VCaP (cell line): ENCODE data around the gene BCL7C.

ENCODE experiments used
- H3K27ac ChIP-seq: fragments of 450-650 bp; 2 replicates; pipeline ENCODE4 v1.5.1; 2017
- TF ChIP-seq, protein P1 (sequence below): fragments of 450-650 bp; conservative IDR thresholded peaks from 2 replicates; pipeline ENCODE4 v1.5.1; 2017; ENCODE audit warnings: mild to moderate bottlenecking, moderate library complexity

BCL7C gene

DNA sequence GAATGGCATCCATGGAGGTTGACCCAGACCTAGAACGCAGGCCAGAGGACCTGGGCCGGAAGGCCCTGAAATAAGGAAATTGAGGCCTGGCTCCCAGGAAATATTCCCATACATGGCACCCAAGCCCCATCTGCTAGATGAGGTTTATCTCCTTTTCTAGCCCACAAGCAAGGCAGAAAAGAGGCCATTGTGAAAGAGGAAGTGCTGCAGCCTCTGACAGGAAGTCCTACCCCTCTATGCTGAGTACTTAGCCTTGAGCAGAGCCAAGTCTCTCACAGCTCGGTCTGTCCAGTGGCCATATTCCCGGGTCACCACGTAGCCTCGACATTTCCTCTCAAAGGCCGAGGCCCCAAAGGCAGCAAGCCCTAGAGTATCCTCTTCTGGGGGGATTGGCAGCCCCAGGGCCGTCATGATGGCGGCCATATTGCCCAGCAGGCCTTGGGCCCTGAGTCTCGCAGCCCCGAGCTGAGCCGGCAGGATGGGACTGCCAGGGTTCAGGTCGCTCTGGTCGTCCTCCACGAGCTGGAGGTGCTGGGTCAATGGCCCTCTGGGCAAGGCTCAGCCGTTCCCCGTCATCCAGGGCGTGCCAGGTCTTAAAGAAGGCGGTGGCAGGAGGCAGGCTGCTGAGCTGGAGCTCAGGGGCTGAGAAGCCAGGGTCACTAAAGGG is 10.4 kb upstream of the BCL7C start:
- H3K27ac ChIP-seq: no peak overlapping the region
- TF ChIP-seq, protein P1, sequence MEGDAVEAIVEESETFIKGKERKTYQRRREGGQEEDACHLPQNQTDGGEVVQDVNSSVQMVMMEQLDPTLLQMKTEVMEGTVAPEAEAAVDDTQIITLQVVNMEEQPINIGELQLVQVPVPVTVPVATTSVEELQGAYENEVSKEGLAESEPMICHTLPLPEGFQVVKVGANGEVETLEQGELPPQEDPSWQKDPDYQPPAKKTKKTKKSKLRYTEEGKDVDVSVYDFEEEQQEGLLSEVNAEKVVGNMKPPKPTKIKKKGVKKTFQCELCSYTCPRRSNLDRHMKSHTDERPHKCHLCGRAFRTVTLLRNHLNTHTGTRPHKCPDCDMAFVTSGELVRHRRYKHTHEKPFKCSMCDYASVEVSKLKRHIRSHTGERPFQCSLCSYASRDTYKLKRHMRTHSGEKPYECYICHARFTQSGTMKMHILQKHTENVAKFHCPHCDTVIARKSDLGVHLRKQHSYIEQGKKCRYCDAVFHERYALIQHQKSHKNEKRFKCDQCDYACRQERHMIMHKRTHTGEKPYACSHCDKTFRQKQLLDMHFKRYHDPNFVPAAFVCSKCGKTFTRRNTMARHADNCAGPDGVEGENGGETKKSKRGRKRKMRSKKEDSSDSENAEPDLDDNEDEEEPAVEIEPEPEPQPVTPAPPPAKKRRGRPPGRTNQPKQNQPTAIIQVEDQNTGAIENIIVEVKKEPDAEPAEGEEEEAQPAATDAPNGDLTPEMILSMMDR: no peak

DNA sequence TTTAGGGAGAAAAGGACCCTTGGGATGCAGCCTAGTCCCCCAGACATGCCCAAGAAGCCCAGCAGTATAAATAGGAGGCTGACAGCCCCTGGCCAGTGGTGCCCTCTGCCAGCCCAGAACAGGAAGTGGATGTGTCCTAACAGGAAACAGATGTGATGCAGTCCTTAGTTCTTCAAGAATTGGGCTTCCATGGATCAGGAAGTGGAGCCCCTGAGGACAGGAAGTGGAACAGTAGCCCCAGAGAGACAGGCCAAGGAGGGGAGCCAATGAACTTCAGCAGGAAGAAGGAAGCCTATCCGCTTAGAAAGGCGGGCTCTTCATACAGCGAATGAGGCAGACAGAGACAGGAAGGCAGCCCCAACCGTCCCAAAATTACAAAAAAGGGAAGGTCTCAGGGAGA is 9.7 kb upstream of the BCL7C start:
- H3K27ac ChIP-seq: no peak overlapping the region
- TF ChIP-seq, protein P1: no peak

DNA sequence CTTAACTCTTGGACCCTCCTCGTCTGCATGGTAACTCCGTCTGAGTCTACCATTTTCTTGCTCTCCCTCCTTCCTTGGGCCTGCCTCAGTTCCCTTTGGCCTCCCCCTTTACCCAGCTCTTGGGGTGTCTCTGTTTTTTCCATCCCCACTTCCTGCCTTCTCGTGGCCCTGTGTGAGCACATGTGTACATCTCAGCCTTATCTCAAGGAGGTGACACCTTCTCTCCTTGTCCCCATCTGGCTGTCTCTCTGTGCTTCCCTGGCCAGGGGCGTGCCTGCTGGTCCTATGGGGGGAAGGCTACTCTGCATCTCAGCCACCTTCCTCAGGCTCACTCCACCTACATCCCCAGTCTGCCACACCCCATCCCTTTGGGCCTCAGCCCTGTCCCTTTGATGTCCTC is 9.1 kb upstream of the BCL7C start:
- TF ChIP-seq, protein P1: no peak
- H3K27ac ChIP-seq: no peak overlapping the region; the same call in 1 of the 2 replicates

DNA sequence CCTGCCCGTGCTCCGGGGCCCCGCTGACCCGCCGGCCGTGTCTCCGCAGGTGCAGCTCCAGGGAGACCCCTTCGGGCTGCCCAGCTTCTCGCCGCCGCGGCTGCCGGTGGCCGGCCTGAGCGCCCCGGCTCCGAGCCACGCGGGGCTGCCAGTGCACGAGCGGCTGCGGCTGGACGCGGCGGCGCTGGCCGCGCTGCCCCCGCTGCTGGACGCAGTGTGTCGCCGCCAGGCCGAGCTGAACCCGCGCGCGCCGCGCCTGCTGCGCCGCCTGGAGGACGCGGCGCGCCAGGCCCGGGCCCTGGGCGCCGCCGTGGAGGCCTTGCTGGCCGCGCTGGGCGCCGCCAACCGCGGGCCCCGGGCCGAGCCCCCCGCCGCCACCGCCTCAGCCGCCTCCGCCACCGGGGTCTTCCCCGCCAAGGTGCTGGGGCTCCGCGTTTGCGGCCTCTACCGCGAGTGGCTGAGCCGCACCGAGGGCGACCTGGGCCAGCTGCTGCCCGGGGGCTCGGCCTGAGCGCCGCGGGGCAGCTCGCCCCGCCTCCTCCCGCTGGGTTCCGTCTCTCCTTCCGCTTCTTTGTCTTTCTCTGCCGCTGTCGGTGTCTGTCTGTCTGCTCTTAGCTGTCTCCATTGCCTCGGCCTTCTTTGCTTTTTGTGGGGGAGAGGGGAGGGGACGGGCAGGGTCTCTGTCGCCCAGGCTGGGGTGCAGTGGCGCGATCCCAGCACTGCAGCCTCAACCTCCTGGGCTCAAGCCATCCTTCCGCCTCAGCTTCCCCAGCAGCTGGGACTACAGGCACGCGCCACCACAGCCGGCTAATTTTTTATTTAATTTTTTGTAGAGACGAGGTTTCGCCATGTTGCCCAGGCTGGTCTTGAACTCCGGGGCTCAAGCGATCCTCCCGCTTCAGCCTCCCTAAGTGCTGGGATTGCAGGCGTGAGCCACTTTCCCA is 8.4 kb upstream of the BCL7C start:
- TF ChIP-seq, protein P1: peak; percentile 76
- peak overlapping the region; percentile 80 for H3K27ac ChIP-seq

DNA sequence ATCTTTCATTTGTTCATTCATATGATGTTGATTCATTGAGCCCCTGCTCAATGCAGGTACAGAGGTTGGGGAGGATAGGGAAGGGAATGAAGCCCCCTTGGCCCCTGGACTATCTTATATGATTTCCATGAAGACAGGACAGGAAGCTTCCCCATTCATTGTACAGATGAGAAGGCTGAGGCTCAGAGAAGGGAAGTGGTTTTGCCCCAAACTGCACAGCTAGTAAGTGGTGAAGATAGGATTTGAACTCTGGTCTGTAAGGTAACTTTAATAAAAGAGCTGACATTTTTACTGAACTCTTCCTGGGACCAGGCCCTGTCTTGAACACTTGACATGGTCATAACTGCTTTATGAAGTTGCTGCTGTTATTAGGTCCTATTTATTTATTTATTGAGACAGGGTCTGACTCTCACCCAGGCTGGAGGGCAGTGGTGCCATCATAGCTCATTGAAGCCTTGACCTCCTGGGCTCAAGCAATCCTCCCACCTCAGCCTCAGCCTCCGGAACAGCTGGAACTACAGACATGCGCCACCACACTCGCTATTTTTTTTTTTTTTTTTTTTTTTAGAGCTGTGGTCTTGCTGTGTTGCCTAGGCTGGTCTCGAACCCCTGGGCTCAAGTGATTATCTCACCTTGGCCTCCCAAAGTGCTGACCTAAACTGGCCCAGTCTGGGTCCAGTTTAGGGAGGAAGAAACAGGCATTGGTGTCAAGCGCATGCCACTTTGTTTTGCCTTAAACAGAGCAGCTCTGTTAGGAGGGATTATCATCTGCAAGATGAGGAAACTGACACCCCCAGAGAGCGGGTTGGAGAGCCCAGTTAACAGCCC is 7.5 kb upstream of the BCL7C start:
- TF ChIP-seq, protein P1: no peak
- peak overlapping the region; percentile 80 for H3K27ac ChIP-seq

DNA sequence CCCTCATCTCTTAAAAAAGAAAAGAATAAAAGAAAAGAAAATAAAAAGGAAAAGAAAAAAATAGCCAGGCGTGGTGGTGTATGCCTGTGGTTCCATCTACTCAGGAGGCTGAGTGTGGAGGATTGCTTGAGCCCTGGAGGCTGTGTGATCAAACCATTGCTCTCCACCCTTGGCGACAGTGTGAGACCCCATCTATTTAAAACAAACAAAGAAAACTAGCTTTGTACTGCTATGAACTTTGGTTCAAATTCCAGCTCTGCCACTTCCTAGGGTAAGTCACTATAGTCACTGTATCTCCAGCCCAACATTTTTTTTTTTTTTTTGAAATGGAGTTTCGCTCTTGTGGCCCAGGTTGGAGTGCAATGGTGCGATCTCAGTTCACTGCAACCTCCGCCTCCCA is 6.7 kb upstream of the BCL7C start:
- TF ChIP-seq, protein P1: no peak
- H3K27ac ChIP-seq: no peak overlapping the region

DNA sequence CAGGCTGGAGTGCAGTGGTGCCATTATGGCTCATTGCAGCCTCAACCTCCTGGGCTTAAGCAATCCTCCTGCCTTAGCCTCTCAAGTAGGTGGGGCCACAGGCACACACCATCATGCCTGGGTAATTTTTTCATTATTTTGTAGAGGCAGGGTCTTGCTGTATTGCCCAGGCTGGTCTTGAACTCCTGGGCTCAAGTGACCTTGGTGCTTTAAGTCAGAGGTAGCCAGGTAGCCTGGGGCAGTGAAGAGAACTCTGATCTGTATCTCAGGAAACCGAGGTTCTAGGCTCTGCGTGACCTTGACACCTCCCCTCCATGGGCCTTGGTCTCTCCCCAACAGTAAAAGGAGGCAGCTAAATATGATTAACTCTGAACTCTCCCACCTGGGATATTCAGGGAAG is 5.9 kb upstream of the BCL7C start:
- TF ChIP-seq, protein P1: no peak
- H3K27ac ChIP-seq: no peak overlapping the region
